ENCODE results near the gene CES3. TPM values are rescaled to one million over a fixed set of nuclear protein-coding genes. Genes with fewer than 3 reads are reported as not detected.

The CES3 gene
- polyA plus RNA-seq, 1 donor (not counting 4 experiments of a cell fraction or from before 2014, with no cell fraction given): 1.5 TPM

DNA sequence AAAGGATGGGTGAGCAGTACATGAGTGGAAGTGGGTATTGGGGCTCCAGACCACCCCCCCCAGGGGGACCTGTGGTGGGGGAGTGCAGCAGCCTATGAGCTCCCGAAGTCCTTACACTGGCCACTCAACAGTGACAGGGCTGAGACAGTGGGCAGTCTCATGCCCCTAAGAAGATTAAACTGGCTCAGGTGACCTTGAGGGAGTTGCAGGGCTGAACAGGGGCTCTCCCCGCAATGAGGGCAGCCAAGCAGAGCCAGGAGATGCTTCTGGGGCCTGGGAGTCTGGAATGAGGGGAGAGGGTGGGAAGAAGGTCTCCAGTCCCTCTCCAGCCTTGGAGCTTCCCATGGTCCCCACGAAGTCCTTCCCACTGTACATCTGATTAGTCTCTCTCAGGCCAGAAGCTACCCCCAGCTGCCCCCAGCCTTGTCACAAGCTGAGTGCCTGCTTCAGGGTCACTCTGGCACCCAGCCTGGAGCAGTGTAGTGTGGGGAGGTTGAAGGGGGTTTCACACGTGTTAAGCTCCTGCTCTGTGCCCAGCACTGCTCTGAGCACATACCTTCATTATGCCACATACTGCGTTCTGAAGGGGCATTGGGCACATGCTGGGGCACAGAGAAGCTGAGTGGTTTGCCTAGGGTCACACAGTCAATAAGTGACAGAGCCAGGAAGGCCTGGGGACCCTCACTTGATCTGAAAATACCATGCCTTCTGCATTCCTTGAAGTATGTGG, 41.3 kb upstream of the CES3 start:
- TF ChIP-seq, protein P1, sequence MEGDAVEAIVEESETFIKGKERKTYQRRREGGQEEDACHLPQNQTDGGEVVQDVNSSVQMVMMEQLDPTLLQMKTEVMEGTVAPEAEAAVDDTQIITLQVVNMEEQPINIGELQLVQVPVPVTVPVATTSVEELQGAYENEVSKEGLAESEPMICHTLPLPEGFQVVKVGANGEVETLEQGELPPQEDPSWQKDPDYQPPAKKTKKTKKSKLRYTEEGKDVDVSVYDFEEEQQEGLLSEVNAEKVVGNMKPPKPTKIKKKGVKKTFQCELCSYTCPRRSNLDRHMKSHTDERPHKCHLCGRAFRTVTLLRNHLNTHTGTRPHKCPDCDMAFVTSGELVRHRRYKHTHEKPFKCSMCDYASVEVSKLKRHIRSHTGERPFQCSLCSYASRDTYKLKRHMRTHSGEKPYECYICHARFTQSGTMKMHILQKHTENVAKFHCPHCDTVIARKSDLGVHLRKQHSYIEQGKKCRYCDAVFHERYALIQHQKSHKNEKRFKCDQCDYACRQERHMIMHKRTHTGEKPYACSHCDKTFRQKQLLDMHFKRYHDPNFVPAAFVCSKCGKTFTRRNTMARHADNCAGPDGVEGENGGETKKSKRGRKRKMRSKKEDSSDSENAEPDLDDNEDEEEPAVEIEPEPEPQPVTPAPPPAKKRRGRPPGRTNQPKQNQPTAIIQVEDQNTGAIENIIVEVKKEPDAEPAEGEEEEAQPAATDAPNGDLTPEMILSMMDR (optimal IDR thresholded peaks at IDR 0.05 in 1 of 3, IDR thresholded peaks at IDR 0.05 in 1 of 3, conservative IDR thresholded peaks at IDR 0.05 in 1 of 3; ENCODE audit: extremely low read depth in 1 of 3, insufficient read depth in 2 of 3, low read length in 3 of 3): no peak
- no peak for TF ChIP-seq EZH2 (IDR thresholded peaks at IDR 0.05; ENCODE audit: low read length)
- H3K36me3 ChIP-seq (ENCODE audit: control insufficient read depth in 2 of 2, extremely low read depth in 1 of 2, insufficient read depth in 2 of 2, low read length in 2 of 2): no peaks in the 10 kb centered on the region
- peaks cover 30% of the 10 kb centered on the region for H3K27me3 ChIP-seq (ENCODE audit: control insufficient read depth, extremely low read depth, insufficient read depth, low read length)
- H4K20me1 ChIP-seq (ENCODE audit: control insufficient read depth, extremely low read depth, insufficient read depth, low read length): no peaks in the 10 kb centered on the region
- H3K4me1 ChIP-seq (ENCODE audit: control insufficient read depth, extremely low read depth, insufficient read depth, low read length): peaks cover 3% of the 10 kb centered on the region
- no peak overlapping the region for H3K9ac ChIP-seq (ENCODE audit: control insufficient read depth, extremely low read depth, insufficient read depth, low read length)
- FAIRE-seq: no peak
- no peak for DNase-seq (ENCODE audit: low read depth, low spot score)
- dilution Hi-C loops (cut with MboI; ENCODE audit: extremely low pct_ligation_motif_present, low sequenced_read_pairs): no loop called here
- no peaks in the 10 kb centered on the region for H3K79me2 ChIP-seq (ENCODE audit: control insufficient read depth, insufficient read depth, low read length)
- H2AFZ ChIP-seq (ENCODE audit: control insufficient read depth, low read length): no peak overlapping the region
- no peaks in the 10 kb centered on the region for H3K9me1 ChIP-seq (ENCODE audit: control insufficient read depth, extremely low read depth, insufficient read depth, low read length)
- H3K4me2 ChIP-seq (ENCODE audit: control insufficient read depth, extremely low read depth, insufficient read depth, low read depth, low read length): no peak overlapping the region
- no peak overlapping the region for H3K27ac ChIP-seq (ENCODE audit: control insufficient read depth, insufficient read depth, low read length)
- no peak overlapping the region for H3K4me3 ChIP-seq (ENCODE audit: control insufficient read depth in 2 of 3, extremely low read depth in 1 of 3, insufficient read depth in 2 of 3, low read depth in 1 of 3, low read length in 3 of 3)
- no peaks in the 10 kb centered on the region for H3K9me3 ChIP-seq (ENCODE audit: control insufficient read depth, low read depth, low read length)

DNA sequence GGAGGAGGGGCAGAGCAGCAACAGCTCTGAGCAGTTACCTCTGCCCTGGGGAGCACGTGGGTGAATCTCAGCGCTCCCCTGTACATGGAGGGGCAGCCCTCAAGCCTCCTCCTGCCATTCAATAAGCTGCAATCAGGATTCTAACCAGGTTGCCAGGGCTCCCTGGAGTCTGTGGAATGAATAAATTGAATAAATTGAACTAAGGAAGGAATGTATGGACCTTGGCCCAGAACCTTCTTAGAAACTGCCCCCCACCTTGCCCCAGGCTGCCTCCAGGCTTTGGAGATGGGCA, 40.8 kb upstream of the CES3 start:
- H3K27ac ChIP-seq (ENCODE audit: control insufficient read depth, insufficient read depth, low read length): no peak overlapping the region
- dilution Hi-C loops (cut with MboI; ENCODE audit: extremely low pct_ligation_motif_present, low sequenced_read_pairs): no loop called here

More for the DNA sequence above, 40.8 kb upstream of the CES3 start:
- Histone ChIP-seq H4K20me1 (ENCODE audit: control insufficient read depth, extremely low read depth, insufficient read depth, low read length) (no peaks in the 10 kb centered on the region), H3K79me2 (ENCODE audit: control insufficient read depth, insufficient read depth, low read length) (no peaks in the 10 kb centered on the region), H3K4me2 (ENCODE audit: control insufficient read depth, extremely low read depth, insufficient read depth, low read depth, low read length) (no peak overlapping the region), H3K27me3 (ENCODE audit: control insufficient read depth, extremely low read depth, insufficient read depth, low read length) (peaks cover 36% of the 10 kb centered on the region), H3K4me1 (ENCODE audit: control insufficient read depth, extremely low read depth, insufficient read depth, low read length) (peaks cover 3% of the 10 kb centered on the region), H3K9me1 (ENCODE audit: control insufficient read depth, extremely low read depth, insufficient read depth, low read length) (no peaks in the 10 kb centered on the region), H2AFZ (ENCODE audit: control insufficient read depth, low read length) (no peak overlapping the region), H3K36me3 (ENCODE audit: control insufficient read depth in 2 of 2, extremely low read depth in 1 of 2, insufficient read depth in 2 of 2, low read length in 2 of 2) (no peaks in the 10 kb centered on the region), H3K4me3 (ENCODE audit: control insufficient read depth in 2 of 3, extremely low read depth in 1 of 3, insufficient read depth in 2 of 3, low read depth in 1 of 3, low read length in 3 of 3) (no peak overlapping the region), H3K9me3 (ENCODE audit: control insufficient read depth, low read depth, low read length) (no peaks in the 10 kb centered on the region), H3K9ac (ENCODE audit: control insufficient read depth, extremely low read depth, insufficient read depth, low read length) (no peak overlapping the region)
- FAIRE-seq (no peak), DNase-seq (ENCODE audit: low read depth, low spot score) (no peak)
- TF ChIP-seq, protein P1 (optimal IDR thresholded peaks at IDR 0.05 in 1 of 3, IDR thresholded peaks at IDR 0.05 in 1 of 3, conservative IDR thresholded peaks at IDR 0.05 in 1 of 3; ENCODE audit: extremely low read depth in 1 of 3, insufficient read depth in 2 of 3, low read length in 3 of 3): no peak
- no peak for TF ChIP-seq EZH2 (IDR thresholded peaks at IDR 0.05; ENCODE audit: low read length)

Data from keratinocyte (primary cell).